ENCODE measurements around the gene RANBP1. TPM values are rescaled to one million over a fixed set of nuclear protein-coding genes. Genes with fewer than 3 reads are reported as not detected.

Gene RANBP1
- total and polyA plus RNA-seq, 2 of the 4 experiments (the other 2 are of a cell fraction): 173 to 376 TPM

DNA sequence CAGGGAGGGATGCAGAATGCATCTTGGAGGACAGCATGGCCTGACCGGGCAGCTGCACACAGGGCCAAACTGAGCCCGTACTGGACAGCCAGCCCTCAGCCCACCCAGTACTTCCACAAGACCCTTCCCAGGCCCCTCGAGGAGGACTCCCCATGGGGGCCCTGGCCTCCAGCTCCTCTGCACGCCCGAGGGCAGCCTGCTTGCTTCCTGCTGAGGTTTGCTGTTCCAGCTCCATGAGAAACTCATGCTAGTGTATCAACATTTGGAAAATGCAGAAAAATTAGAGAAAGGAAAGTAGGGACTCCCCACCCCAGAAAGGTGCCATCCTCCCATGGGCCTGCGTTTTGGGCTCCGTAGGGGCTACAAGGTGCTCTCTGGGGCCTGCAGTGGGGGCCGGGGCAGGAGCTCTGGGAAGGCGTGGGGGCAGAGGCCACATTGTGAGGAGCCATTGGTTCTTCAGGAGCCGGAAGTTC is 56.3 kb downstream of the RANBP1 start (continued):
- TF ChIP-seq, protein P1, sequence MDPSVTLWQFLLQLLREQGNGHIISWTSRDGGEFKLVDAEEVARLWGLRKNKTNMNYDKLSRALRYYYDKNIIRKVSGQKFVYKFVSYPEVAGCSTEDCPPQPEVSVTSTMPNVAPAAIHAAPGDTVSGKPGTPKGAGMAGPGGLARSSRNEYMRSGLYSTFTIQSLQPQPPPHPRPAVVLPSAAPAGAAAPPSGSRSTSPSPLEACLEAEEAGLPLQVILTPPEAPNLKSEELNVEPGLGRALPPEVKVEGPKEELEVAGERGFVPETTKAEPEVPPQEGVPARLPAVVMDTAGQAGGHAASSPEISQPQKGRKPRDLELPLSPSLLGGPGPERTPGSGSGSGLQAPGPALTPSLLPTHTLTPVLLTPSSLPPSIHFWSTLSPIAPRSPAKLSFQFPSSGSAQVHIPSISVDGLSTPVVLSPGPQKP (IDR thresholded peaks at IDR 0.05; ENCODE audit: borderline replicate concordance, low read depth, low read length): no peak
- no peak for TF ChIP-seq MXI1 (IDR thresholded peaks at IDR 0.05; ENCODE audit: borderline replicate concordance, low read depth, low read length)

DNA sequence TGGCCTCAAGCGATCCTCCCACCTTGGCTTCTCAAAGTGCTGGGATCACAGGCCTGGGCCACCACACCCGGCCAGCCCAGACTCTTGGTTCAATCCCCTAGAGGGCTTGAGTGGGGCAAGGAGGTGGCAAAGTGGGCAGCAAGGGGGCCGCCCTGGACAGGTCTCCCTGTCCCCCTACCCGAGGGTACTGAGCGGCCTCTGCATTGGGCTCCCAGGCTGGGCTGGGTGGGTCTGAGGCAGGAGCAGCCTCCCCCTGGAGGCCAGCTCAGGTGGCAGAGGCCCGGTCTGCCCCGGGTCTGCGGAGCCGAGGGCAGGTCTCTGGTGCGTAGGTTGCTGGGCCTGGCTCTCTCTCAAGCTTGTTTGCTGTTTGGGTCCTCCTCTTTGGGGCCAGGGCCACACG is 57.3 kb downstream of the RANBP1 start:
- H2BK120ac ChIP-seq (ENCODE audit: low read depth, low read length): no peak overlapping the region
- no peak overlapping the region for H3K27ac ChIP-seq (ENCODE audit: insufficient read depth, low read length)
- TF ChIP-seq, protein P2, sequence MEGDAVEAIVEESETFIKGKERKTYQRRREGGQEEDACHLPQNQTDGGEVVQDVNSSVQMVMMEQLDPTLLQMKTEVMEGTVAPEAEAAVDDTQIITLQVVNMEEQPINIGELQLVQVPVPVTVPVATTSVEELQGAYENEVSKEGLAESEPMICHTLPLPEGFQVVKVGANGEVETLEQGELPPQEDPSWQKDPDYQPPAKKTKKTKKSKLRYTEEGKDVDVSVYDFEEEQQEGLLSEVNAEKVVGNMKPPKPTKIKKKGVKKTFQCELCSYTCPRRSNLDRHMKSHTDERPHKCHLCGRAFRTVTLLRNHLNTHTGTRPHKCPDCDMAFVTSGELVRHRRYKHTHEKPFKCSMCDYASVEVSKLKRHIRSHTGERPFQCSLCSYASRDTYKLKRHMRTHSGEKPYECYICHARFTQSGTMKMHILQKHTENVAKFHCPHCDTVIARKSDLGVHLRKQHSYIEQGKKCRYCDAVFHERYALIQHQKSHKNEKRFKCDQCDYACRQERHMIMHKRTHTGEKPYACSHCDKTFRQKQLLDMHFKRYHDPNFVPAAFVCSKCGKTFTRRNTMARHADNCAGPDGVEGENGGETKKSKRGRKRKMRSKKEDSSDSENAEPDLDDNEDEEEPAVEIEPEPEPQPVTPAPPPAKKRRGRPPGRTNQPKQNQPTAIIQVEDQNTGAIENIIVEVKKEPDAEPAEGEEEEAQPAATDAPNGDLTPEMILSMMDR (conservative IDR thresholded peaks at IDR 0.05; ENCODE audit: low read depth, low read length): no peak
- TF ChIP-seq, protein P1 (IDR thresholded peaks at IDR 0.05; ENCODE audit: borderline replicate concordance, low read depth, low read length): no peak
- TF ChIP-seq RCOR1 (IDR thresholded peaks at IDR 0.05; ENCODE audit: insufficient replicate concordance, low read length) (no peak), BHLHE40 (IDR thresholded peaks at IDR 0.05; ENCODE audit: low read depth, low read length) (no peak), RAD21 (IDR thresholded peaks at IDR 0.05; ENCODE audit: low read length) (no peak)
- no peak overlapping the region for H2BK15ac ChIP-seq (ENCODE audit: low read depth, low read length)
- H3K18ac ChIP-seq (ENCODE audit: low read depth, low read length): no peak overlapping the region
- H3K79me1 ChIP-seq (ENCODE audit: low read depth in 1 of 2, low read length in 2 of 2): no peaks in the 10 kb centered on the region
- in situ Hi-C loops (cut with MboI; ENCODE audit: low sequenced_read_pairs): loop anchor here (5.0 kb wide), 1 partner anchor 104 kb away; no protein-coding TSS in a partner anchor
- BruUV-seq (replicated peaks): no TSS peak
- H3K27me3 ChIP-seq (ENCODE audit: control insufficient read depth, insufficient read depth, low read length): peaks cover 33% of the 10 kb centered on the region
- no peak overlapping the region for H2BK5ac ChIP-seq (ENCODE audit: low read depth, low read length, poor library complexity, severe bottlenecking)
- H3K9me1 ChIP-seq (ENCODE audit: insufficient read depth, low read length): no peaks in the 10 kb centered on the region
- H3K56ac ChIP-seq (ENCODE audit: extremely low read depth, insufficient read depth, low read length): no peak overlapping the region
- ATAC-seq (ENCODE audit: low read depth) (no peak), DNase-seq (no peak)
- H4K5ac ChIP-seq (ENCODE audit: low read depth, low read length): no peak overlapping the region
- 74% methylated on average over 4 of the region's 11 CpGs; no CpG with 5 or more reads in 1 of the 2 experiments for WGBS, 2 experiments (ENCODE audit: extremely low coverage in 2 of 2, insufficient read length in 1 of 2)
- no peaks in the 10 kb centered on the region for H3K9me3 ChIP-seq (ENCODE audit: control insufficient read depth, insufficient read depth, low read length)
- H2BK20ac ChIP-seq (ENCODE audit: low read depth, low read length): no peak overlapping the region
- H2AK9ac ChIP-seq (replicated peaks; ENCODE audit: low read depth, low read length, poor library complexity): no peak overlapping the region
- H2AK5ac ChIP-seq (ENCODE audit: low read depth, low read length): no peak overlapping the region
- H3K23ac ChIP-seq (ENCODE audit: low read depth, low read length): no peak overlapping the region
- intact Hi-C loops (cut with micrococcal nuclease): no loop called here
- no peaks in the 10 kb centered on the region for H4K20me1 ChIP-seq (ENCODE audit: insufficient read depth, low read length)
- dilution Hi-C loops (cut with HindIII; ENCODE audit: low sequenced_read_pairs, unreplicated experiment): no loop called here
- H3K4me3 ChIP-seq (ENCODE audit: insufficient read depth, low read depth, low read length): no peak overlapping the region
- ChIA-PET CTCF (no interaction called here), POLR2A (ENCODE audit: unreplicated experiment) (no interaction called here)
- H2AFZ ChIP-seq (replicated peaks; ENCODE audit: low read length, poor library complexity): no peak overlapping the region
- no peaks in the 10 kb centered on the region for H3K4me1 ChIP-seq (ENCODE audit: control insufficient read depth, insufficient read depth, low read length)
- H3K14ac ChIP-seq (replicated peaks; ENCODE audit: low read depth, low read length): no peak overlapping the region
- H3K4ac ChIP-seq (ENCODE audit: low read depth, low read length): no peak overlapping the region
- no peak overlapping the region for H4K91ac ChIP-seq (ENCODE audit: insufficient read depth, low read depth, low read length)
- H3K9ac ChIP-seq (ENCODE audit: low read depth, low read length): no peak overlapping the region
- no peak overlapping the region for H3K4me2 ChIP-seq (ENCODE audit: low read depth, low read length)
- no peak overlapping the region for H4K8ac ChIP-seq (ENCODE audit: low read depth in 2 of 2, low read length in 2 of 2)
- H3K36me3 ChIP-seq (ENCODE audit: control insufficient read depth, insufficient read depth, low read length): no peaks in the 10 kb centered on the region

Data from IMR-90 (cell line).